ENCODE results near the gene PLCB3.
A peak's percentile ranks its signal among the peaks of the same experiment; 100 is the strongest.

The PLCB3 gene

GRCh38 chr11:64287676-64288352 is 36.5 kb downstream of the PLCB3 start:
- no peak for DNase-seq (ENCODE audit: low spot score)

GRCh38 chr11:64288353-64288750 is 37.0 kb downstream of the PLCB3 start:
- DNase-seq (ENCODE audit: low spot score): no peak

GRCh38 chr11:64289002-64289564 is 37.8 kb downstream of the PLCB3 start:
- DNase-seq (ENCODE audit: low spot score): no peak

- DNase-seq (ENCODE audit: low spot score): no peak
Observed at GRCh38 chr11:64290352-64291261, 39.3 kb downstream of the PLCB3 start.

GRCh38 chr11:64291262-64291751 is 40.0 kb downstream of the PLCB3 start, which contains the start of gene KCNK4:
Gene KCNK4, plus strand, starts transcription at chr11:64291302. Its CDS starts 1,717 bp downstream, at chr11:64293019.
- DNase-seq (ENCODE audit: low spot score): no peak

GRCh38 chr11:64291752-64292459 is 40.6 kb downstream of the PLCB3 start:
- no peak for DNase-seq (ENCODE audit: low spot score)

GRCh38 chr11:64292460-64293254 is 41.3 kb downstream of the PLCB3 start:
- no peak for DNase-seq (ENCODE audit: low spot score)

GRCh38 chr11:64294774-64295173 is 43.4 kb downstream of the PLCB3 start:
- peak; percentile 72 for DNase-seq (ENCODE audit: low spot score)

GRCh38 chr11:64295760-64296159 is 44.4 kb downstream of the PLCB3 start:
- DNase-seq (ENCODE audit: low spot score): no peak

- DNase-seq (ENCODE audit: low spot score): no peak
Observed at GRCh38 chr11:64296236-64296635, 44.9 kb downstream of the PLCB3 start.

GRCh38 chr11:64296830-64297698 is 45.7 kb downstream of the PLCB3 start:
- no peak for DNase-seq (ENCODE audit: low spot score)

GRCh38 chr11:64297699-64298358 is 46.5 kb downstream of the PLCB3 start:
- no peak for DNase-seq (ENCODE audit: low spot score)

GRCh38 chr11:64298966-64299846 is 47.9 kb downstream of the PLCB3 start:
- DNase-seq (ENCODE audit: low spot score): no peak

- no peak for DNase-seq (ENCODE audit: low spot score)
Observed at GRCh38 chr11:64299847-64300648, 48.7 kb downstream of the PLCB3 start, which contains the start of gene CATSPERZ. Gene CATSPERZ, plus strand, starts transcription at chr11:64300358. Its CDS starts 53 bp downstream, at chr11:64300411.

GRCh38 chr11:64303109-64304031 is 52.0 kb downstream of the PLCB3 start:
- no peak for DNase-seq (ENCODE audit: low spot score)

GRCh38 chr11:64304032-64304315 is 52.6 kb downstream of the PLCB3 start:
- no peak for DNase-seq (ENCODE audit: low spot score)

All from cerebellar cortex (tissue), 1 donor.